HG02943 (cell line): ENCODE data around the gene OR1A2.
"Not testable (repeated sequence)": the region's sequence is repeated elsewhere in the genome, so short reads cannot be mapped to it uniquely, and the experiment has no call there.

Experiments
- ATAC-seq: cut with Tn5 transposase; IDR thresholded peaks from one replicate; pipeline ENCODE4 v1.9.1; 2021; ENCODE audit warnings: mild to moderate bottlenecking, low read depth, moderate library complexity; ENCODE audit not compliant: unreplicated experiment

OR1A2 gene

GRCh38 chr17:3197219-3197618 is at the start of gene OR1A2:
TSS of gene OR1A2 (plus strand) at chr17:3197519. CDS start at chr17:3197519, 0 bp downstream.
- no peak for ATAC-seq

GRCh38 chr17:3157218-3157617 is 40.1 kb upstream of the OR1A2 start:
- ATAC-seq, result no peak

- ATAC-seq, result no peak
Observed at GRCh38 chr17:3167574-3167973, 29.7 kb upstream of the OR1A2 start.

GRCh38 chr17:3189961-3190360 is 7.4 kb upstream of the OR1A2 start:
- no peak for ATAC-seq

GRCh38 chr17:3207367-3207766 is 10.0 kb downstream of the OR1A2 start, which contains the start of gene OR1A1:
TSS of gene OR1A1 (plus strand) at chr17:3207667. CDS start at chr17:3215621, 7,954 bp downstream.
- ATAC-seq, result no peak

- no peak for ATAC-seq
Observed at GRCh38 chr17:3208484-3208883, 11.2 kb downstream of the OR1A2 start.

- ATAC-seq, result no peak
Observed at GRCh38 chr17:3213001-3213400, 15.7 kb downstream of the OR1A2 start.

- no peak for ATAC-seq
Observed at GRCh38 chr17:3213587-3213986, 16.3 kb downstream of the OR1A2 start.

- not testable (repeated sequence) for ATAC-seq
Observed at GRCh38 chr17:3219978-3220377, 22.7 kb downstream of the OR1A2 start.

GRCh38 chr17:3221850-3222249 is 24.5 kb downstream of the OR1A2 start:
- no peak for ATAC-seq

- ATAC-seq, result no peak
Observed at GRCh38 chr17:3222505-3222904, 25.2 kb downstream of the OR1A2 start.

- not testable (repeated sequence) for ATAC-seq
Observed at GRCh38 chr17:3224721-3225352, 27.5 kb downstream of the OR1A2 start.

- not testable (repeated sequence) for ATAC-seq
Observed at GRCh38 chr17:3232300-3232699, 35.0 kb downstream of the OR1A2 start.

- not testable (repeated sequence) for ATAC-seq
Observed at GRCh38 chr17:3238685-3239084, 41.4 kb downstream of the OR1A2 start.

- ATAC-seq, result not testable (repeated sequence)
Observed at GRCh38 chr17:3241044-3241443, 43.7 kb downstream of the OR1A2 start.

- ATAC-seq, result not testable (repeated sequence)
Observed at GRCh38 chr17:3244841-3245240, 47.5 kb downstream of the OR1A2 start.
